GM12892 (cell line): ENCODE results near the gene MRPS34.
"Not testable (repeated sequence)": the region's sequence is repeated elsewhere in the genome, so short reads cannot be mapped to it uniquely, and the experiment has no call there.

Experiments
- DNase-seq: peaks from one replicate; pipeline ENCODE4 v3.0.0; 2011; ENCODE audit not compliant: insufficient read length
- FAIRE-seq: peaks from 2 replicates; lab custom pipeline; 2011; peaks lifted over from hg19 to GRCh38; lab: Jason Lieb, UNC
- POLR2A ChIP-seq: IDR thresholded peaks from 2 replicates; pipeline ENCODE4 v1.6.1; 2011; ENCODE audit warnings: low read depth, low read length, control low read depth
- POLR2AphosphoS5 ChIP-seq: IDR thresholded peaks from 2 replicates; pipeline ENCODE4 v1.6.1; 2011; ENCODE audit warnings: low read depth, low read length, control low read depth
- TAF1 ChIP-seq: IDR thresholded peaks from 2 replicates; pipeline ENCODE4 v1.6.1; 2011; ENCODE audit warnings: low read depth, mild to moderate bottlenecking, control low read depth, low read length, borderline replicate concordance

Gene MRPS34

DNA sequence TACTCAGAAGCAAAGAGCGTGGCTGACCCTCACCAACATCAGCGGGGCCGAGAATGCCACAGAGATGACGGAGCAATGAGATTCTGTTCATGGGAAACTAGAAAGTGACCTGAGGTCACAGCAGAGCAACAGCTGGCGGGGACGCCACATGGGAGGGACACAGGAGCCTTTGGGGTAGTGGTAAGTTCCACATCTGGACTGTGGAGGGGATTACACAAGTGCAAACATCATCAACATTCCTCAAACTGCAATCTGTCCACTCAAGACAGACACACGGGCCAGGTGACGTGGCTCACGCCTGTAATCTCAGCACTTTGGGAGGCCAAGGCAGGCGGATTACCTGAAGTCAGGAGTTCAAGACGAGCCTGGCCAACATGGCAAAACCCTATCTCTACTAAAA lies 42.5 kb upstream of the MRPS34 start:
- TF ChIP-seq POLR2AphosphoS5 (no peak), TAF1 (no peak), POLR2A (no peak)
- FAIRE-seq (no peak), DNase-seq (no peak)

DNA sequence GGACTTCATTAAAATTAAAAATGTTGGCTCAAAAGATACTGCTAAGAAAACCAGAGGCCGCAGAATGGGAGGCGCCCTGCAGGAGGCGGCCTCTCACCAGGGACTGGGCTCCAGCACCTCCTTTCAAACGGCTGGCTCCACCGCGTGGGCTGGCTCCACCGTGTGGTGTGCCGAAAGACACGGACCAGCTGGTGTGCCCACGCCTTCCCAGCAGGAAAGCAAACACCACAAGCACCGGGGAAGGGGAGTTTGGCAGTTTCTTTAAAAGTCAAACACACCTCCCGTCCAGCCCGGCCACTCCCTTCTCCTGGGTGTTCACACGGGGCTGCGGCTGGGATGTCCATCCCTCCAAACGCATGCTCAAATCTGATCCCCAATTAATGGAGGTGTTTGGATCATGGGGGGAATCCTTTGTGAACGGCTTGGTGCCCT lies 39.8 kb upstream of the MRPS34 start:
- FAIRE-seq (no peak), DNase-seq (no peak)
- TF ChIP-seq TAF1 (no peak), POLR2A (no peak), POLR2AphosphoS5 (no peak)

DNA sequence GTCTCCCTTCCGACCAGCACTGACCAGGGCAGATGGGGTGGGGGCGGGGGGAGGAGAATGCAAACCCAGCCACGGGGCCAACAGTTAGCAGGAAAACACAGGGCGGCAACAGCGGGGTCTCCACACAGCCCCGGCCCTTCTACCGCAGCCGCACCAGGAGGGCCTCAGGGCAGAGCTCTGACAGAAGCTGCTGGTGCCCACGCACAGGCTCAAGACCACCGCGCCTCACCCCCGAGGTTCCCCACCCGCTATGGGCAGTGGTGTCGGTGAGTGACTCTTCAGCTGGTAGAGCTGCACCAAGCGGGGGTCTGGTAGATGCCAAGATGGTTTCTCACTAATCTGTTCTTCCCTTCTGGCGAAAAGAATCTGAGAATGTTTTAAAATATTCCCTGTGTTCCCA lies 37.6 kb upstream of the MRPS34 start:
- no peak for FAIRE-seq
- no peak for DNase-seq
- no peak for TF ChIP-seq TAF1

DNA sequence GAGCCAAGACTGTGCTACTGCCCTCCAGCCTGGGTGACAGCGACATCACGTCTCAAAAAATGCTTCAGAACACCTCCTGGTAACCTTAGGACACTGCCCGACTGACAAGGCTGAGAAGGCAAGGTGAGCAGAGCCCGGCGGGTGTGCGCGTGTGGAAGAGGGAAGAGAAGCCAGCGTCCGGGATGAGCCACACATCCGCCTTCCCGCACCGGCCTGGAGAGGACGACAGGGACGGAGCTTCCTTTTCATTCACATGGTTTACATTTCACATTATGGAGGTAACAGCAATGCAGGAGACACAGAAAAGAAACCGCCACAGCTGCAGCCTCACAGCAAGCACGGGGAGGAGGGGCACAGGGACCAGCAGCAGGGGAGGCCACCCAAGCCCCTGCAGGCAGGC lies 37.2 kb upstream of the MRPS34 start:
- DNase-seq, result no peak
- TF ChIP-seq POLR2A (no peak), TAF1 (no peak), POLR2AphosphoS5 (no peak)
- no peak for FAIRE-seq

DNA sequence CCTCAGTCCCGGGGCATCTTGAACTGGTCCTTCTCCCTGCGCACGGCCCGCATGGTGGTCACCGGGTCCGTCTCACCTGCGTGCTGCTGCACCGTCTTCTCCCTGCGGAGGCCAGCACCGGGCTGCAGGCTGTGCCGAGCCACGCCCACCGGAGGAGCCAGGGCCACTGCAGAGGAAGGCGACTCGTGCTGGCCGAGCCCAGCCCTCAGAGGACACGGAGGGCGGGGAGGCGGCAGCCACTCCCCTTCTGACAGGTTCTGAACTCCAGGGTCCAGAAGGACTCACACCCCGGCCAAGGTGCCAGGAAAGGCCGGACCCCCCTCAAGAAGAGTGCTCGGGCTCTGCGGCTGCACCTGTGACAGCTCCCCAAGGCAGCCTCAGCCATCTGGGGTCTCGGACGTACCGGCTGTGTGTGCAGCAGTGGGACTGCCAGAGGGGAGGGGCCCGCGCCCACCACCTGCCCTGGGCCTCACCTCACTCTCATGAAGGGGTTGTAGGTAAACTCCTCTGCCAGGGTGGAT lies 36.4 kb upstream of the MRPS34 start:
- FAIRE-seq (no peak), DNase-seq (no peak)
- no peak for TF ChIP-seq POLR2A
- no peak for TF ChIP-seq POLR2AphosphoS5
- no peak for TF ChIP-seq TAF1

DNA sequence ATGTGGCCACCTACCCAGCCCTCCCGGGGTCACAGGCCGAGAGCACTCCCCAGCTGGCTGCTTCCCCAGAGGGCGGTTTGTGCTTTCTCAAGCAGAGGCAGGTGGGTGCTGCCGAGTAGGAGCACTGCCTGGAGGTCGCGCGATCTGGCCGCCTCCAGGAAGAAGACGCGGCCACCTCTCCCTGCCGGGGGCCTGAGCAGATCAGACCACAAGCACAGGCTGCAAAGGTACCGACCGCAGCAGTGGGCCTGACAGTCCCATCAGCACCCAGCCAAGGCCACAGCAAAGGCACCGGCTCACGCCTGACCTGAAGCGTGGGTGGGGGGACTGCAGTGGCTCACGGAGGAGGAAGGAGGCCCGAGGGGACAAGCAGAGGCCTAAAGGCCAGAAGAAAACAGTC lies 35.8 kb upstream of the MRPS34 start:
- TF ChIP-seq POLR2AphosphoS5, result no peak
- no peak for TF ChIP-seq TAF1
- no peak for TF ChIP-seq POLR2A
- no peak for DNase-seq
- FAIRE-seq, result no peak

DNA sequence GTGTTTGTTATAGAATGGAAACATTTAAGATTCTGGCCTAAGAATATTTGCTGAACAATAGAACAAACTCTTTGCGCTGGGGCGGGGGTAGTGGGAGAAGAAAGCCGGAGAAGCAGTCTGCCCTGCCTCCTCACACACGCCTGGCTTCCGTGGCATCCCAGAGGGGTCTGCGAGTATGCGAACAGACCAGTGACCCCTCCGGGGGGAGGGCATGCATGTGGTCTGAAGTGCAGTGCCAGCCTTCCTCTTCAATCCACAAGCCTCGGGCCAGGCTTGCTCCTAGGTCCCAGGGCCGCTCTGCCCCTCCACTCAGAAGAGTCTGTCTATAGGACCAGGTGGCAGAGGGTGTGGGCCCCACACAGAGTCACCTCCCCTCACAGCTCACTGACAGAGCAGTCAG lies 34.7 kb upstream of the MRPS34 start:
- DNase-seq (no peak), FAIRE-seq (no peak)
- TF ChIP-seq POLR2A, result no peak
- TF ChIP-seq TAF1, result no peak
- TF ChIP-seq POLR2AphosphoS5, result no peak

DNA sequence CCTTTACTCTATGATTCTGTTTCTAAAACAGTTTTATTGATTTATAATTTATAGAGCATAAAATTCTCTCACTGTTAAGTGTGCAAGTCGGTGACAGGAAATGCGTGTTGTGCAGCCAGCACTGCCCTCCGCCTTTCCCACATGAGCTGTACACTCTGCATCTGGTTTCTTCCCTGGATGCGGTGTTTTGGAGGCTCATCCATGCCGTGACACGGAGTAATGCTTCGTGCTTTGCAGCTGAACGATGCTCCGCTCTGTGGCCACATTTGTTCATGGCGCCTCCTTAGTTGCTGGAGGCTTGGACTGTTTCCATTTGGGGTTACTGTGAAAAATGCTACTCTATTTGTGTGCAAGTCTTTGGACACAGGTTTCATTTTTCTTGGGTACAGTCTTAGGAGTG lies 27.8 kb upstream of the MRPS34 start:
- TF ChIP-seq TAF1, result no peak
- TF ChIP-seq POLR2A, result no peak
- no peak for TF ChIP-seq POLR2AphosphoS5
- DNase-seq (no peak), FAIRE-seq (no peak)

DNA sequence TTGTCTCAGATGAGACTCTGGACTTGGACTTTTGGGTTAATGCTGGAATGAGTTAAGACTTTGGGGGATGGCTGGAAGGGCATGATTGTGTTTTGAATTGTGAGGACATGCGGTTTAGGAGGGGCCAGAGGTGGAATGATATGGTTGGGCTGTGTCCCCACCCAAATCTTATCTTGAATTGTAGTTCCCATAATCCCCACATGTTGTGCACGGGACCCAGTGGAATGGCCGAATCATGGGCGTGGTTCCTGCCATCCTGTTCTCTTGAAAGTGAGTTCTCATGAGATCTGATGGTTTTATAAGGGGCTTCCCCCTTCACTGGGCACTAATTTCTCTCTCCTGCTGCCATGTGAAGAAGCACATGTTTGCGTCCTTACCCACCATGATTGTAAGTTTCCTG lies 26.3 kb upstream of the MRPS34 start:
- not testable (repeated sequence) for DNase-seq, FAIRE-seq

DNA sequence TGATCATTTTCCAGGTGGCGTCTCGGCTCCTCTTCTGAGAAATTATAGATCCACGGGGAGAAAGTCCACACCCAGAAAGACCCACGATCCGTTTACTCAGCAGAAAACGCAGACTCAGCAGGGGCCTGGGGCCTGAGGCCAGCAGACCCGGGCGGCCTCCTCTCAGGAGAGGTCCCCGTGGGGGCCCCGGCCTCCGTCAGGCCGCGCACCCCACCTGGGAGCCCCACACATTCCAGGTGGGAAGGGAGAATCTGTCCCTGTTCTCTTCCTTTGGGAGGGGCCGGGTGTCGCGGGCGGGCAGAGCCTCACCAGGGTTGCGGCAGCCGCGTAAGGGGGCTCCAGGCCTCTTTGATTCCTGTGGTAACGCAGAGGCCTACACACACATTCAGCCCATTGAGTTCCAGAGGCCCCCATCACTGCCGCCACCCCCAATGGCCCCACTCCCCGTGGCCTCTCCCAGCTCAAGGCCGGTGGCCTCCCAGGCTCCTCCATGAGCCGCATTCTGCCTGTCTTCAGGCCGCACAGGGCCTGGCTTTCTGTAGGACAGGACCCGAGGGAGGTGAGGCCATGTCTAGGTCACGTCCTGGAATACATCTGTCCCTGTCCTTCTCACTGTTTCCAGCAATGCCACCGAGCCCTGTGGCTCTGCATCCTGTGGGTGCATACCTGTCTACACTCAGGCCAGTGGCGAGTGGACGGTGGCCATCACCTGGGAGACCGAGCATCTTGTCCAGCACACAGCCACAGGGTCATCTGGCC lies 22.2 kb upstream of the MRPS34 start:
- no peak for FAIRE-seq
- DNase-seq, result peak; percentile 19
- TF ChIP-seq TAF1, result no peak
- TF ChIP-seq POLR2A, result no peak
- TF ChIP-seq POLR2AphosphoS5, result no peak

DNA sequence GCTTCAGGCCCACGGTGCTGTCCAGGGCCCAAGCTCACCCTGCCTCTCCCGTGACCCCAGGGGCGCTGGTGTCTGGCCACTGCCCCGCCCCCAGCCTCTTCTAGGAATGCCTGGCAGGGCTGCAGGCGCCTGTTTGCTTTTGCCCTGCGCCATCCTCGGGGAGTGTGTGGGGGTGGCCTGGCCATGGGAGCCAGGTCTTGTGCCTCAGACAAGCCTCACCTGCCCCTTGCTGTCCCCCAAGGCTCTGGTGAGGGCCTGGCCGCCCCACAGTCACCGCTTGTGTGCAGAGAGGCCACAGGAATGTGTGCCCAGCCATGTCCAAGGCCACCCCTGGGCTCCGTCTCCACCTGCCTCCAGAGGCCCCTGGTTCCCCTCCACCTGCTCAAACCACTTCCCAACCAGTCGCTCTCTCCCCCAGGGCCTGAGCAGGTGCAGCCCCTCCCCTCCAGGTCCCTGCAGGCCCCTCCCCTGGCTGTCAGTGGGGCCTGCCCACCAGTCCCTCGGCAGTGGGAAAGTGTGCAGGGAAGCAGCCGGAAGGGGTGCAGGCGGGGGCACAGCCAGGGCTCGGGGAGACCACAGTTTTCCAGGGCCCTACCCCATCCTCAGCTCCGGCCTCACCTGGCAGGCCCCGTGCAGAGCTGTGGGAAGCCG lies 21.4 kb upstream of the MRPS34 start:
- FAIRE-seq (no peak), DNase-seq (peak; percentile 19)
- no peak for TF ChIP-seq TAF1
- TF ChIP-seq POLR2AphosphoS5, result no peak
- no peak for TF ChIP-seq POLR2A
